ENCODE data around the gene COPG2.

DNA sequence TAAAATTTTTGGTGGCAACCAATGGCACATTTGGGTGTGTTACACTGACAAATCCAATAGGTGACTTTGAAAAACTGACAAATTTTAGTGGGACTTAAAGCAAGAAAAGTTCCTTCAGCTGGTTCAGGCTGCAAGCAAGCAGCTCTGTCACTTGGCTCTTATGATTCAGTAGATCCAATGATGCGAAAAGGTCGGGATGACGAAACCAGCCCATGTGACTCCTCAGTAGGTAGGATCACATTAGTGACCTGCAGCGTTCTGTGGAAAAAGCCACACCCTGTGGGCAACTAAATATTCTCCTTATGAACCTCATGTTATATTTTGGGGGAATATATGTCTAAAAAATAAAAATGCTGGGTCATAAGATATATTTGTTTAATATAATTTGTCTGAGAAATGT is 31.1 kb upstream of the COPG2 start:
- TF ChIP-seq, protein P1, sequence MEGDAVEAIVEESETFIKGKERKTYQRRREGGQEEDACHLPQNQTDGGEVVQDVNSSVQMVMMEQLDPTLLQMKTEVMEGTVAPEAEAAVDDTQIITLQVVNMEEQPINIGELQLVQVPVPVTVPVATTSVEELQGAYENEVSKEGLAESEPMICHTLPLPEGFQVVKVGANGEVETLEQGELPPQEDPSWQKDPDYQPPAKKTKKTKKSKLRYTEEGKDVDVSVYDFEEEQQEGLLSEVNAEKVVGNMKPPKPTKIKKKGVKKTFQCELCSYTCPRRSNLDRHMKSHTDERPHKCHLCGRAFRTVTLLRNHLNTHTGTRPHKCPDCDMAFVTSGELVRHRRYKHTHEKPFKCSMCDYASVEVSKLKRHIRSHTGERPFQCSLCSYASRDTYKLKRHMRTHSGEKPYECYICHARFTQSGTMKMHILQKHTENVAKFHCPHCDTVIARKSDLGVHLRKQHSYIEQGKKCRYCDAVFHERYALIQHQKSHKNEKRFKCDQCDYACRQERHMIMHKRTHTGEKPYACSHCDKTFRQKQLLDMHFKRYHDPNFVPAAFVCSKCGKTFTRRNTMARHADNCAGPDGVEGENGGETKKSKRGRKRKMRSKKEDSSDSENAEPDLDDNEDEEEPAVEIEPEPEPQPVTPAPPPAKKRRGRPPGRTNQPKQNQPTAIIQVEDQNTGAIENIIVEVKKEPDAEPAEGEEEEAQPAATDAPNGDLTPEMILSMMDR (IDR thresholded peaks at IDR 0.05; ENCODE audit: insufficient read depth, low read length, poor library complexity, severe bottlenecking): no peak
- no peak for TF ChIP-seq EZH2phosphoT487 (conservative IDR thresholded peaks at IDR 0.05; ENCODE audit: low read length)
